A549 (cell line): Measurements from ENCODE around the gene DRD2. TPM values are rescaled to one million over a fixed set of nuclear protein-coding genes. Genes with fewer than 3 reads are reported as not detected.

Experiments
- ATAC-seq, 2 experiments: fragments of 200-7000 bp in 1 of 2; fragments of >200 bp in 1 of 2; cut with Nextera tagmentation in 1 of 2; cut with Tn5 transposase in 1 of 2; 3 replicates each; pipeline versions ENCODE4 v1.8.0 to v1.9.1; 2018 to 2020; ENCODE audit warnings: mild to moderate bottlenecking in 1 of 2, moderate library complexity in 1 of 2
- CTCF ChIA-PET: fragments of 300-600 bp; sonication (Branson Sonifier 250); formaldehyde crosslinking; extraction: SDS; loops from one replicate; lab custom pipeline; 2021; ENCODE audit warnings: antibody characterized with exemption, inconsistent platforms; lab: Yijun Ruan, JAX
- POLR2A ChIA-PET: fragments of 350-600 bp; formaldehyde crosslinking; extraction: SDS; loops from one replicate; lab custom pipeline; 2021; ENCODE audit warnings: antibody characterized with exemption, inconsistent platforms; lab: Yijun Ruan, JAX
- DNase-seq, 2 experiments: peaks; one replicate each; pipeline versions ENCODE4 v3.0.0 to v3.0.0-alpha.2; 2011 to 2016; ENCODE audit warnings: low read depth in 1 of 2, low spot score in 1 of 2
- FAIRE-seq: peaks from 2 replicates; lab custom pipeline; 2011; peaks lifted over from hg19 to GRCh38; lab: Jason Lieb, UNC
- H3K27ac ChIP-seq, 2 experiments: fragments of >200 bp; sonication (Bioruptor Twin); formaldehyde crosslinking; 3 replicates each; pipeline ENCODE4 v1.5.1; 2016 to 2017
- H3K4me1 ChIP-seq: fragments of >200 bp; sonication (Bioruptor Twin); formaldehyde crosslinking; 3 replicates; pipeline ENCODE4 v1.6.1; 2016
- H3K4me2 ChIP-seq: fragments of >200 bp; sonication (Bioruptor Twin); formaldehyde crosslinking; 3 replicates; pipeline ENCODE4 v1.6.1; 2016
- H3K4me3 ChIP-seq: fragments of >200 bp; sonication (Bioruptor Twin); formaldehyde crosslinking; 3 replicates; pipeline ENCODE4 v1.5.1; 2016
- H3K9me3 ChIP-seq: fragments of >200 bp; sonication (Bioruptor Twin); formaldehyde crosslinking; 3 replicates; pipeline ENCODE4 v1.6.1; 2016
- CBX2 ChIP-seq: fragments of 200-600 bp; sonication (generic); IDR thresholded peaks from 2 replicates; pipeline ENCODE4 v1.6.1; 2016; ENCODE audit warnings: low read depth, mild to moderate bottlenecking, borderline replicate concordance
- CBX8 ChIP-seq: fragments of 200-600 bp; sonication (generic); IDR thresholded peaks from 2 replicates; pipeline ENCODE4 v1.6.1; 2016
- CHD2 ChIP-seq: fragments of 150-350 bp; IDR thresholded peaks from 2 replicates; pipeline ENCODE4 v1.6.1; 2014; ENCODE audit warnings: low read length; ENCODE audit not compliant: partially characterized antibody
- E2F6 ChIP-seq: IDR thresholded peaks from 2 replicates; pipeline ENCODE4 v1.6.1; 2012; ENCODE audit warnings: low read depth, borderline replicate concordance
- EHF ChIP-seq: fragments of 250-450 bp; sonication (Bioruptor Pico); IDR thresholded peaks from 2 replicates; pipeline ENCODE4 v1.5.0; 2020; ENCODE audit warnings: mild to moderate bottlenecking
- FOXS1 ChIP-seq: fragments of 250-450 bp; sonication (Bioruptor Pico); IDR thresholded peaks from 2 replicates; pipeline ENCODE4 v1.5.0; 2020; ENCODE audit warnings: mild to moderate bottlenecking, moderate library complexity
- HMGXB4 ChIP-seq: fragments of 250-450 bp; sonication (Bioruptor Pico); IDR thresholded peaks from 2 replicates; pipeline ENCODE4 v1.5.0; 2021; ENCODE audit warnings: mild to moderate bottlenecking, moderate library complexity, borderline replicate concordance
- HOXB13 ChIP-seq: fragments of 250-450 bp; sonication (Bioruptor Pico); IDR thresholded peaks from 2 replicates; pipeline ENCODE4 v1.5.0; 2020; ENCODE audit warnings: low read depth, mild to moderate bottlenecking, moderate library complexity
- JUNB ChIP-seq: fragments of >200 bp; sonication (Bioruptor Twin); formaldehyde crosslinking; IDR thresholded peaks from 2 replicates; pipeline ENCODE4 v1.6.1; 2016
- MAX ChIP-seq: IDR thresholded peaks from 2 replicates; pipeline ENCODE4 v1.6.1; 2012
- NPAS2 ChIP-seq: fragments of 250-450 bp; sonication (Bioruptor Pico); IDR thresholded peaks from 2 replicates; pipeline ENCODE4 v1.8.0; 2022; ENCODE audit warnings: mild to moderate bottlenecking, moderate library complexity, borderline replicate concordance
- PBX3 ChIP-seq: IDR thresholded peaks from 2 replicates; pipeline ENCODE4 v1.6.1; 2012
- RAD21 ChIP-seq, 2 experiments: fragments of >200 bp in 1 of 2; sonication (Bioruptor Twin) in 1 of 2; formaldehyde crosslinking in 1 of 2; IDR thresholded peaks in 1 of 2; conservative IDR thresholded peaks in 1 of 2; 2 replicates in 1 of 2; 3 replicates in 1 of 2; pipeline ENCODE4 v1.6.1; 2012 to 2018; ENCODE audit warnings: inconsistent platforms in 1 of 2
- RFX5 ChIP-seq: fragments of 450-650 bp; IDR thresholded peaks from 2 replicates; pipeline ENCODE4 v1.7.1; 2014; ENCODE audit warnings: antibody characterized with exemption, mild to moderate bottlenecking, moderate library complexity
- RNF2 ChIP-seq: fragments of 200-600 bp; sonication (generic); IDR thresholded peaks from 2 replicates; pipeline ENCODE4 v1.6.1; 2016; ENCODE audit warnings: low read depth, mild to moderate bottlenecking, antibody characterized with exemption, moderate library complexity, borderline replicate concordance
- SMC3 ChIP-seq: fragments of >200 bp; sonication (Bioruptor Twin); formaldehyde crosslinking; IDR thresholded peaks from 3 replicates; pipeline ENCODE4 v1.6.1; 2018; ENCODE audit warnings: inconsistent platforms
- SREBF2 ChIP-seq: fragments of 450-650 bp; IDR thresholded peaks from 2 replicates; pipeline ENCODE4 v1.6.1; 2014; ENCODE audit warnings: mild to moderate bottlenecking, moderate library complexity
- TFCP2L1 ChIP-seq: fragments of 250-450 bp; sonication (Bioruptor Pico); IDR thresholded peaks from 2 replicates; pipeline ENCODE4 v1.5.0; 2021; ENCODE audit warnings: mild to moderate bottlenecking
- TP53 ChIP-seq: fragments of 250-450 bp; sonication (Bioruptor Pico); IDR thresholded peaks from 2 replicates; pipeline ENCODE4 v1.5.0; 2021; ENCODE audit warnings: mild to moderate bottlenecking, moderate library complexity
- ZC3H11A ChIP-seq: fragments of 450-650 bp; IDR thresholded peaks from 2 replicates; pipeline ENCODE4 v1.6.1; 2014; ENCODE audit warnings: antibody characterized with exemption, mild to moderate bottlenecking
- WGBS: methylation state at CpG from one replicate; pipeline ENCODE4 v1.1.6; 2017; ENCODE audit errors: missing lambda C conversion rate; 5-methylcytosine and 5-hydroxymethylcytosine counted together
- polyA plus RNA-seq, 4 experiments: library from polyadenylated mRNA; depleted of rRNA in 3 of 4; stranded (reverse); fragments of >200 nt; fragmentation: RNase III in 1 of 4; extraction: RNeasy Plus Mini Kit Qiagen cat#74134 plus additional on column Dnase treatment in 1 of 4; gene quantifications; 2 replicates in 3 of 4; 3 replicates in 1 of 4; pipeline ENCODE4 v1.2.3, GENCODE V29; 2011 to 2017
- TF ChIP-seq, protein P1 (sequence below): fragments of >200 bp; sonication (Bioruptor Twin); formaldehyde crosslinking; IDR thresholded peaks from 3 replicates; pipeline ENCODE4 v1.6.1; 2016
- TF ChIP-seq, protein P2 (sequence below): fragments of 450-650 bp; IDR thresholded peaks from 2 replicates; pipeline ENCODE4 v1.6.1; 2014; ENCODE audit warnings: antibody characterized with exemption

Gene DRD2
- polyA plus RNA-seq, 2 of the 4 experiments (the other 2 are of a cell fraction) = not detected

- H3K27ac ChIP-seq = no peak overlapping the region
- CTCF ChIA-PET = no interaction called here
These were observed 104.6 kb downstream of the DRD2 start for GRCh38 chr11:113370634-113371033.

GRCh38 chr11:113369411-113369810, 105.8 kb downstream of the DRD2 start:
- FAIRE-seq (no peak), ATAC-seq (no peak), DNase-seq (no peak)
- TF ChIP-seq ZC3H11A (no peak), RAD21 (conservative IDR thresholded peaks at IDR 0.05 in 1 of 2, IDR thresholded peaks at IDR 0.05 in 1 of 2) (no peak), SREBF2 (no peak), RNF2 (no peak), CBX8 (no peak), E2F6 (no peak), CBX2 (no peak), TFCP2L1 (CRISPR knock-in tag) (no peak), EHF (CRISPR knock-in tag) (no peak), HMGXB4 (CRISPR knock-in tag) (no peak), SMC3 (no peak), HOXB13 (CRISPR knock-in tag) (no peak), FOXS1 (no peak), RFX5 (no peak)
- TF ChIP-seq, protein P1, sequence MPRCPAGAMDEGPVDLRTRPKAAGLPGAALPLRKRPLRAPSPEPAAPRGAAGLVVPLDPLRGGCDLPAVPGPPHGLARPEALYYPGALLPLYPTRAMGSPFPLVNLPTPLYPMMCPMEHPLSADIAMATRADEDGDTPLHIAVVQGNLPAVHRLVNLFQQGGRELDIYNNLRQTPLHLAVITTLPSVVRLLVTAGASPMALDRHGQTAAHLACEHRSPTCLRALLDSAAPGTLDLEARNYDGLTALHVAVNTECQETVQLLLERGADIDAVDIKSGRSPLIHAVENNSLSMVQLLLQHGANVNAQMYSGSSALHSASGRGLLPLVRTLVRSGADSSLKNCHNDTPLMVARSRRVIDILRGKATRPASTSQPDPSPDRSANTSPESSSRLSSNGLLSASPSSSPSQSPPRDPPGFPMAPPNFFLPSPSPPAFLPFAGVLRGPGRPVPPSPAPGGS = no peak
- no peak overlapping the region for H3K4me3 ChIP-seq
- ChIA-PET POLR2A (no interaction called here), CTCF (no interaction called here)
- H3K4me1 ChIP-seq = no peaks in the 10 kb centered on the region
- H3K4me2 ChIP-seq = no peak overlapping the region
- no peaks in the 10 kb centered on the region for H3K9me3 ChIP-seq
- H3K27ac ChIP-seq = no peak overlapping the region
- 25% methylated on average over 1 of the region's 3 CpGs for WGBS

More at GRCh38 chr11:113370634-113371033, 104.6 kb downstream of the DRD2 start:
- no peak for DNase-seq
- no peaks in the 10 kb centered on the region for H3K4me1 ChIP-seq
- no peak for TF ChIP-seq SREBF2
- TF ChIP-seq NPAS2 (CRISPR knock-in tag) = no peak
- TF ChIP-seq CHD2 = no peak
- TF ChIP-seq HMGXB4 (CRISPR knock-in tag) = no peak
- no peak for TF ChIP-seq JUNB
- no peak for TF ChIP-seq TP53
- TF ChIP-seq RFX5 = no peak
- TF ChIP-seq, protein P2, sequence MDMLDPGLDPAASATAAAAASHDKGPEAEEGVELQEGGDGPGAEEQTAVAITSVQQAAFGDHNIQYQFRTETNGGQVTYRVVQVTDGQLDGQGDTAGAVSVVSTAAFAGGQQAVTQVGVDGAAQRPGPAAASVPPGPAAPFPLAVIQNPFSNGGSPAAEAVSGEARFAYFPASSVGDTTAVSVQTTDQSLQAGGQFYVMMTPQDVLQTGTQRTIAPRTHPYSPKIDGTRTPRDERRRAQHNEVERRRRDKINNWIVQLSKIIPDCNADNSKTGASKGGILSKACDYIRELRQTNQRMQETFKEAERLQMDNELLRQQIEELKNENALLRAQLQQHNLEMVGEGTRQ = no peak
- no peak for TF ChIP-seq MAX
- no peak for TF ChIP-seq PBX3
- no peak for ATAC-seq
- H3K4me2 ChIP-seq = no peak overlapping the region
- POLR2A ChIA-PET = no interaction called here
- H3K4me3 ChIP-seq = no peak overlapping the region
- H3K9me3 ChIP-seq = no peaks in the 10 kb centered on the region
- FAIRE-seq = no peak
- WGBS = 79% methylated on average over 5 of the region's 5 CpGs
